Activated CD4-positive, CD25-positive, alpha-beta regulatory T cell treated with anti-CD3 and anti-CD28 coated beads, Interleukin-2, amount 50 U/mL, for 72 hours (primary cell): ENCODE data around the gene SGF29.
A peak's percentile ranks its signal among the peaks of the same experiment; 100 is the strongest.
"Not testable (repeated sequence)": the region's sequence is repeated elsewhere in the genome, so short reads cannot be mapped to it uniquely, and the experiment has no call there.

ENCODE experiments used
- DNase-seq: peaks from one replicate; pipeline ENCODE4 v3.0.0; 2021

Gene SGF29

DNA sequence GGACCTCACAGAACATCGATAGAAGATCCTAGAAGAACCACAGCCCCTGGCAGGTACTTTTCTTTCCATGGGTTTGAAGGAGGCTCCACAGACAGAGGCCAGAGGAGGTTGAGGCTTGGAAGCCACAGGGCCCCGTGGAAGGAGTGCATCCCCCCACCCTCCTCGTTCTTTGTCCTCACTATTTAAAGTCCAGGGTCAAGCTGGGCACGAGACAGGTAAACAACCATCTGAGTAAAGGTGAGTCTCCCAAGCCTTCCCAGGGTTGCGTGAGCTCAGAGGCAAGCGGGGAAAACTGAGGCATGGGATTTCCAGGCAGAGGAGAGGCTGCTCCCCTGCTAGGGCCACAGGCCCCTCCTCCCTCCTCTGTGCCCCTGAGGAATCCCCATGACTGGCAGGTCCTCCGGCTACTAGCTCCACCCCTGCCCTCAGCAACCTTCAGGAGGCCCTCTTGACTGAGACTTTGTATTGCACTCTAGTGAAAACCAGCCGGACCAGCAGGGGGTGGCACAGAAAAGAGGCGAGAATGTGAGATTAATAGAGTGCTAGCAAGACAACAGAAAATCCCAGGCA, 44.1 kb downstream of the SGF29 start:
- no peak for DNase-seq

DNA sequence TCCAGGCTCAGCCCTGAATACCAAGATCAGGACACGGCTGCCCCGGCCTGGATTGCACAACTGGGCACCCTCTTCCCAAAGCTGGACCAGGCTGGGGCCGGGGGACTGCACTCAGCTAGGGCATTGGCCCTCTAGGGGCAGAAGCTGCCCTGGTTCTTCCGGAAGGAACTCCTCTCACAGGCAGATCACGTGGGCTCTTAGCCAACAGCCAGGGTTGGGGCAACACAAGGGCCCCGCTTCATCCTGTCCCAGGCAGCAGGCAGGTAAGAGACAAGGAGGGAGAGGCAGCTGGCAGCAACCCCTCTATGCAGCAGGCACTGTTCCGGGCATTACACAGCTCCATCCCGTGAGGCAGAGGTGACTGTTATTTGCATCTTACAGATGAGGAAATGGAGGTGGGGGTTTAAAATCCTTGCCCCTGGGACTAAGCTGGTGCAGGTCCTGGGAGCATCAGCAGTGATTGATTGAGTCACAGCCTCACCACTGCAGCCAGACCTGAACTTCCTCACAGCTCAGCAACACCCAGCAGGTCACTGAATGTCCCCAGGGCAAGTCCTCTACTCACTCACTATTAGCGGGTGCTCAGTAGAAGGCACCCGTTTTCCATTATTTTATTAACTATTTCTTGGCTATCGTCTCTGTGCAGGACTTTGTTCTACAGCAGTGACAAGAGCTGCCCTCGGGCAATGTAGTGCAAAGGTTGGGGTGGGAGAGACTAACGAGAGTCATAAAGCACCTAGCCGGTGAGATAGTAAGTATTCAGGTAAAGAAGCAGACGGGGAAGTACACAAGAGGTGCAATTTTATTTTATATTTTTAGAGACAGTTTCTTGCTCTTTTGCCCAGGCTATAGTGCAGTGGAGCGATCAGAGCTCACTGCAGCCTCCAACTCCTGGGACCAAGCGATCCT, 45.9 kb downstream of the SGF29 start:
- not testable (repeated sequence) for DNase-seq

- not testable (repeated sequence) for DNase-seq
Measured at GRCh38 chr16:28600965-28601364, 47.2 kb downstream of the SGF29 start.

DNA sequence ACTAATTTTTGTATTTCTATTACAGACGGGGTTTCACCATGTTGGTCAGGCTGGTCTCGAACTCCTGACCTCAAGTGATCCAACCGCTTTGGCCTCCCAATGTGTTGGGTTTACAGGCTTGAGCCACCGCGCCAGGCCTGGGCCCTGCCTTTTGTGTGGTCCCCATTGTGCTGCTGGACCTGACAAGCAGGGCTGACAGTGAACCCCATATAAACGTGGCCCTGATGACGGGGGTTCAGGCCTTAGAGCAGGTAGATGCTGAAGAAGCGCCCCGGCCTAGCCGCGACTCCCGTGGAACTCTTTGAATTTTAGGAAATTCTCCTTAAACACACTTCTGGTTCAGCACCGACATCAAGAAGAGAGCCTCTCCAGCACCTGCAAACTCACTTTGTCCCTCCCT, 47.9 kb downstream of the SGF29 start:
- not testable (repeated sequence) for DNase-seq

DNA sequence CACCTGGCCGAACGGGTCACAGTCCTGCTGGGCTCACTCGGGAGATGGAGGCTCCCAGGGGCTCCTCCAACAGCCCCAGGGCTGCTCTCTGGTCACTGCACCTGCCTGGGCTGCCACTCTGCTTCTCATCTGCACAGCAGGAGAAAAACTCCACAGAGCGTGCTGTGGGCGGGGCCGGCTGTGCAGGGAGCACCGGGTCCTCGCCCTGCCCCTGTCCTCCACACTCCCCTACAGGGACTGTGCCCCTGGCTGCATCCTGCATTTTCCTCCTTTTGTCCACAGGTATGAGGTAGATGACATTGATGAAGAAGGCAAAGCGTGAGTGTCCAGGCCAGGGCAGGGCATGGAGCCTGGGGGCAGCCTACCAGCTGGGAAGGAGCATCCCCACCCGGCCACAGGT, 48.3 kb downstream of the SGF29 start:
- DNase-seq: not testable (repeated sequence)

- DNase-seq: no peak
Measured at GRCh38 chr16:28602529-28602928, 48.8 kb downstream of the SGF29 start.

DNA sequence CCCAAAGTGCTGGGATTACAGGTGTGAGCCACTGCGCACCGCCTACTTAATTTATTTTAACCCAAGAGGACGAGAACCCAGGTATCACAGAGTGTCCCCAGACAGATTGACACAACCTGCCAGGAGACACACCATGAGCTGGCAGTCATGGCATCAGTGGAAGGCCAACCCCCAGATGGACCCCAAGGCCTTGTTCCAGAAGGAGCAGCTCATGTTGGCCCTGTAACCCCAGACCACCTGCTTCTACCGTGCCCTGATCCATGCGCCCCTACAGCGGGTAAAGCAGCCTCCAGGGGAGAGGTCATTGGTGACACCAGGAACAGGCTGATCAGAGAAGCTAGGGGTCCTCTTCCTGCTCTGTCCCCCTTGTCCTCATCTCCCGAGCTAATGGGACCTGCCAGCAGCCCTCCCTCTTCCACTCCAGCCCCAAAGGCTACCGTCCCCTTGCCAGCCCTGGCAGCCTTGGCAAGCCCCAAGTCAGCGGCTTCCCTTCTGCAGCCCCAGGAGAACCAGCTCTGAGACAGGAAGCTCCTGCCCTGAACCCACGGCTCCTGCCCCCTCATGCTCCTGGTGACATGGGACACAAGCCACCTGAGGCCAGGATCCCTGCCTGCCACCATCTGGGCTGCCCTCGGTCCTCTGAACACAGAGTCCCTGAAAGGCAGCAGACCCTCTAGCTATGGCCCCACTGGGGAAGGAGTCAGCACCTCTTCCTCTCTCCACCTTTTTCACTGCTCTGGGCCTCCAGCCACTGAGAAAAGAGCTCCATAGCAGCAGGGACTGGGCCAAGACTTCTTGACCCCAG, 49.9 kb downstream of the SGF29 start:
- DNase-seq: no peak

DNA sequence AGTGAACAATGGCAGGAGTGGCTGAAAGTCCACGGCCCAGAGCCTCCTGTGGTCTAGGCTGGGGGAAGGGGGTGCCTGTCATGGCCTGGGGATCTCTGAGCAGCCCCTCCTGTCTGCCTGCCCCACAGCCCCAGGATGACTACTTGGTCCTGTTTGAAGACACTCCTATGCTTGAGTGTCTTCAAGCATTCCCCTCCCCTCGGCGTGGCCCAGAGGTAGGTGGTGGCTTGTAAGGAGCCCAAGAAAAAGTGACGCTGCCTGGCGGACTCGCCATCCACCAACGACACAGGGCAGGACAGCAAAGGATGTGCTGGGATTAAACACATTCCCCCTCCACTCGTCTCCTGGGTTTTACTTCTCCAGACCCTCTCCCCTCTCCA, 50.5 kb downstream of the SGF29 start:
- no peak for DNase-seq

- DNase-seq: no peak
Measured at GRCh38 chr16:28606291-28607115, 52.8 kb downstream of the SGF29 start.

- no peak for DNase-seq
Measured at GRCh38 chr16:28607116-28607623, 53.5 kb downstream of the SGF29 start.

GRCh38 chr16:28607681-28608495, 54.2 kb downstream of the SGF29 start:
- DNase-seq: not testable (repeated sequence)

- DNase-seq: peak; percentile 24
Measured at GRCh38 chr16:28608496-28608808, 54.7 kb downstream of the SGF29 start.

DNA sequence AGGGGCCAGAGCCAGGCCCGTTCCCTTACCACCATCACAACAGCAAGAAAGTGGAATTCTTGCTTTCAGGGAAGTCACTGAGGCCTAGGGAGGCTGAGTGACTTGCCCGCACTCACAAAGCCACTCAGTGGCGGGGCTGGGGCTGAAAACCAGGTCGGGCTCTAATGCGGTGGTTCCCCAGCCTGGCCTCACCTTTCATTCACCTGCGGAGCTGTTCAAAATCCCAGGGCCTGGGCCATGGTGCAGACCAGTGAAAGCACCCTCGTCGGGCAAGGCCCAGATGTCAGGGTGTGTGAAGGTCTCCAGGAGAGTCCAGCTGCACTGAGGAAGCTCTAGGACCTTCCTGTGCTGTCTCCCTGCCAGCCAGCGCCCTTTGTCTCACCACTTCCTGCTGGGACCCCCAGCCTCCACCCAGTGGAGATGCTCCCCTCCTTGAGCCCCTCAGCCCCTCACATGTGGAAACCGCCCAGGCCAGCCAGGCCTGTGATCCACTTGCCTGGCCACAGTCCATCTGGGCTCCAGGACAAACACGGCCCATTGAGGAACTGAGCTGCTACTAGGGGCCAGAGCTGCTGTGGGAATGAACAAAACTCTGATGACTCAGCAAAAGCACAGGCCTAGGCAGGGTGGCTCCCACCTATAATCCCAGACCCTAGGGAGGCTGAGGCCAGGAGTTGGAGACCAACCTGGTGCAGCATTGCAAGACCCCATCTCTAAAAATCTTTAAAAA, 55.3 kb downstream of the SGF29 start:
- peak; percentile 27 for DNase-seq

DNA sequence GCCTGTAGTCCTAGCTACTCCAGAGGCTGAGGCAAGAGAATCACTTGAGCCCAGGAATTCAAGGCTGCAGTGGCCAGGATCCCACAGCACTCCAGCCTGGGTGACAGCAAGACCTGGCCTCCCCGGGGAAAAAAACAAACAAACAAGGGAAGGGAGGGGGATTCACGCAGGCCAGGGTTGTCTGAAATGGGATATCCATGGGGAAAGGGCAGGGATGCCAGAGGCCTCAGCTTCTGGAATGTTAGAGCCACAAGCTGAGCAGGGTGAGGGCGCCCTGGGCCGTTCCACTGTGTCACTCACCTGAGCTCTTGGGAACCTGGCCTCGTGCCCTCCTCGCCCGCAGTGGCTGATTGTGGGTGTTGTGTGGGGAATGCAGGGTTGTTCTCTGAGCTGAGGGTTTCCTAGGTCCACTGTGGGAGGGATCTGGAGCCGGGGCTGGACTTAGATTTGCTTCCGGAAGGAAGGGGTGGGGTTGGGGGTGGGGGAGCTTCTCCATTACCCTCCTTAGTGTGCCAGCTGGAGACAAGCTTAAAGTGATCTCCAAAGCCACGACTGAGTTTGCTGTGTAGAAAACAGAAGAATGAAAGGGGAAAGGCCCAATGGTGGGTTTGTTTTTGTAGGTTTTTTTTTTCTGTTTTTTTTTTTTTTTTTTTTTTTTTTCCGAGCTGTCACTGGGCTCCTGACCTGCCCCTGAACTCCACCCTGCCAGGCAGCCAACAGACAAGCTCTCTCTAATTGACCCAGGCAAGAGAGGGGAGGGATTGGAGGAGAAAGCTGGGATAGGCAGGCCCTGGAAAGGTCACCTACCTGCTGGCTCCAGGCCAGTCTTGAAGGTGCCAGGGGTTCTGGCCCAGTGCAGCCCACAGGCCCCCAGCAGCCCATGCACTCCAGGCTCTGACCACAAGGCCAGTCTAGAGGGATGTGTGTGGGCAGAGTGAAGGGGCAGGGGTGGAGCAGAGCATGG, 56.2 kb downstream of the SGF29 start, which contains the start of gene SULT1A1:
SULT1A1 (minus strand) TSS at position 414 of the 964 bp plus-strand sequence. CDS start 1,189 bp downstream, outside the sequence.
- DNase-seq: peak; percentile 30

DNA sequence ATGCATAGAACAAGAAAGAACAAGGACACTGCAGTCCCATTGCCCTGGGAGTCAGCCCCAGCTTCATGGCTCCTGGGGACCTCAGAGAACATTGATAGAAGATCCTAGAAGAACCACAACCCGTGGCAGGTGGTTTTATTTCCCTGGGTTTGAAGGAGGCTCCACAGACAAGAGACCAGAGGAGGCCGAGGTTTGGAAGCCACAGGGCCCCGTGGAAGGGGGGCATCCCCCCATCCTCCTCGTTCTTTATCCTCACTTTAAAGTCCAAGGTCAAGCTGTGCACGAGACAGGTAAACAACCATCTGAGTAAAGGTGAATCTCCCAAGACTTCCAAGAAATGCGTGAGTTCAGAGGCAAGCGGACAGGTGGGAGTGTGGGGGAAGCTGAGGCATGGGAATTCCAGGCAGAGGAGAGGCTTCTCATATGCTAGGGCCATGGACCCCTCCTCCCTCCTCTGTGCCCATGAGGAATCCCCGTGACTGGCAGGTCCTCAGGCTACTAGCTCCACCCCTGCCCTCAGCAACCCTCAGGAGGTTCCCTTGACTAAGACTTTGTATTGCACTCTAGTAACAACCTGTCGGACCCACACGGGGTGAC, 57.0 kb downstream of the SGF29 start:
- no peak for DNase-seq

DNA sequence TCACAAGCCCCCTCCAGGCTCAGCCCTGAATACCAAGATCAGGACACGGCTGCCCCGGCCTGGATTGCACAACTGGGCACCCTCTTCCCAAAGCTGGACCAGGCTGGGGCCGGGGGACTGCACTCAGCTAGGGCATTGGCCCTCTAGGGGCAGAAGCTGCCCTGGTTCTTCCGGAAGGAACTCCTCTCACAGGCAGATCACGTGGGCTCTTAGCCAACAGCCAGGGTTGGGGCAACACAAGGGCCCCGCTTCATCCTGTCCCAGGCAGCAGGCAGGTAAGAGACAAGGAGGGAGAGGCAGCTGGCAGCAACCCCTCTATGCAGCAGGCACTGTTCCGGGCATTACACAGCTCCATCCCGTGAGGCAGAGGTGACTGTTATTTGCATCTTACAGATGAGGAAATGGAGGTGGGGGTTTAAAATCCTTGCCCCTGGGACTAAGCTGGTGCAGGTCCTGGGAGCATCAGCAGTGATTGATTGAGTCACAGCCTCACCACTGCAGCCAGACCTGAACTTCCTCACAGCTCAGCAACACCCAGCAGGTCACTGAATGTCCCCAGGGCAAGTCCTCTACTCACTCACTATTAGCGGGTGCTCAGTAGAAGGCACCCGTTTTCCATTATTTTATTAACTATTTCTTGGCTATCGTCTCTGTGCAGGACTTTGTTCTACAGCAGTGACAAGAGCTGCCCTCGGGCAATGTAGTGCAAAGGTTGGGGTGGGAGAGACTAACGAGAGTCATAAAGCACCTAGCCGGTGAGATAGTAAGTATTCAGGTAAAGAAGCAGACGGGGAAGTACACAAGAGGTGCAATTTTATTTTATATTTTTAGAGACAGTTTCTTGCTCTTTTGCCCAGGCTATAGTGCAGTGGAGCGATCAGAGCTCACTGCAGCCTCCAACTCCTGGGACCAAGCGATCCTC, 58.9 kb downstream of the SGF29 start:
- DNase-seq: not testable (repeated sequence)

GRCh38 chr16:28613912-28614311, 60.2 kb downstream of the SGF29 start:
- not testable (repeated sequence) for DNase-seq

GRCh38 chr16:28614561-28614960, 60.8 kb downstream of the SGF29 start:
- DNase-seq: not testable (repeated sequence)
